Prostate gland (tissue), 2 donors: ENCODE results near the gene CCND1. TPM values are rescaled to one million over a fixed set of nuclear protein-coding genes. Genes with fewer than 3 reads are reported as not detected.
"Not testable (repeated sequence)": the region's sequence is repeated elsewhere in the genome, so short reads cannot be mapped to it uniquely, and the experiment has no call there.

ENCODE experiments used
- DNase-seq: peaks from one replicate; pipeline ENCODE4 v3.0.0-alpha.2; 2019; ENCODE audit warnings: low spot score
- H3K27ac ChIP-seq, 2 donors: fragments of 200-600 bp; sonication (generic); 2 replicates each; pipeline ENCODE4 v1.5.1; 2017 to 2019
- H3K27me3 ChIP-seq: fragments of 200-600 bp; sonication (generic); replicated peaks from 2 replicates; pipeline ENCODE4 v1.5.1; 2019; ENCODE audit not compliant: insufficient read depth
- H3K36me3 ChIP-seq, 2 donors: fragments of 200-600 bp; sonication (generic); 1 replicate in 1 of 2; 2 replicates in 1 of 2; pipeline versions ENCODE4 v1.5.1 to v1.8.1; 2017 to 2019
- H3K4me1 ChIP-seq: fragments of 200-600 bp; sonication (generic); replicated peaks from 2 replicates; pipeline ENCODE4 v1.5.1; 2019
- H3K4me3 ChIP-seq, 2 donors: fragments of 200-600 bp; sonication (generic); 2 replicates each; pipeline ENCODE4 v1.5.1; 2017 to 2019
- H3K9me3 ChIP-seq: fragments of 200-600 bp; sonication (generic); 2 replicates; pipeline ENCODE4 v1.5.1; 2017
- CTCF ChIP-seq, 4 experiments: fragments of 200-600 bp in 2 of 4; fragments of 450-650 bp in 2 of 4; sonication (generic) in 2 of 4; IDR thresholded peaks; 1 replicate in 3 of 4; 2 replicates in 1 of 4; pipeline ENCODE4 v1.5.1; 2016 to 2019; ENCODE audit warnings: antibody characterized with exemption in 4 of 4, mild to moderate bottlenecking in 2 of 4, moderate library complexity in 2 of 4
- POLR2A ChIP-seq: fragments of 450-650 bp; IDR thresholded peaks from one replicate; pipeline ENCODE4 v1.6.1; 2016; ENCODE audit warnings: antibody characterized with exemption, mild to moderate bottlenecking
- POLR2AphosphoS5 ChIP-seq: sonication (generic); formaldehyde crosslinking; IDR thresholded peaks from one replicate; pipeline ENCODE4 v1.6.1; 2017; ENCODE audit warnings: antibody characterized with exemption
- WGBS: methylation state at CpG from one replicate; pipeline ENCODE4 v1.1.5; 2018; 5-methylcytosine and 5-hydroxymethylcytosine counted together
- intact Hi-C: fragments of 100-400 bp; cut with DNase I; formaldehyde crosslinking; loops from one replicate; pipeline ENCODE4 v1.14.2; 2022
- total RNA-seq, 2 donors: library from RNA; depleted of rRNA; stranded (reverse); fragments of >200 nt; gene quantifications; one replicate each; pipeline ENCODE4 v1.1.0, GENCODE V29; 2016

CCND1 gene
- total RNA-seq, 2 donors from 2014 or later = 69.2 to 188 TPM

GRCh38 chr11:69686452-69686851 is 45.5 kb downstream of the CCND1 start:
- WGBS = 76% methylated on average over 13 of the region's 13 CpGs
- no peaks in the 10 kb centered on the region for H3K36me3 ChIP-seq
- no peak overlapping the region for H3K4me3 ChIP-seq
- no peaks in the 10 kb centered on the region for H3K27me3 ChIP-seq
- H3K4me1 ChIP-seq = no peaks in the 10 kb centered on the region
- TF ChIP-seq CTCF (IDR thresholded peaks at IDR 0.05) = no peak
- TF ChIP-seq POLR2AphosphoS5 = no peak
- no peak for TF ChIP-seq POLR2A
- no peak for DNase-seq
- no peaks in the 10 kb centered on the region for H3K9me3 ChIP-seq
- H3K27ac ChIP-seq = no peak overlapping the region
- intact Hi-C loops = loop anchor here (5.0 kb wide), 3 partner anchors 201 to 506 kb away; no protein-coding TSS in a partner anchor

- H3K4me1 ChIP-seq = no peaks in the 10 kb centered on the region
- H3K27me3 ChIP-seq = no peaks in the 10 kb centered on the region
- WGBS = 94% methylated on average over 8 of the region's 8 CpGs
- H3K36me3 ChIP-seq = no peaks in the 10 kb centered on the region
- intact Hi-C loops = loop anchor here (5.0 kb wide), 3 partner anchors 200 to 505 kb away; no protein-coding TSS in a partner anchor
- H3K4me3 ChIP-seq = no peak overlapping the region
- TF ChIP-seq CTCF (IDR thresholded peaks at IDR 0.05) (no peak), POLR2A (no peak), POLR2AphosphoS5 (no peak)
- H3K27ac ChIP-seq = no peak overlapping the region
- DNase-seq = no peak
- no peaks in the 10 kb centered on the region for H3K9me3 ChIP-seq
Measured at GRCh38 chr11:69686856-69687255, 45.9 kb downstream of the CCND1 start.

- 76% methylated on average over 5 of the region's 5 CpGs for WGBS
- not testable (repeated sequence) for H3K9me3 ChIP-seq, H3K27me3 ChIP-seq, DNase-seq, H3K4me3 ChIP-seq, H3K4me1 ChIP-seq, H3K36me3 ChIP-seq, H3K27ac ChIP-seq
- intact Hi-C loops = loop anchor here (5.0 kb wide), 3 partner anchors 199 to 504 kb away; no protein-coding TSS in a partner anchor
Measured at GRCh38 chr11:69687969-69688771, 47.2 kb downstream of the CCND1 start.

GRCh38 chr11:69689484-69690319 is 48.7 kb downstream of the CCND1 start:
- WGBS = 90% methylated on average over 5 of the region's 5 CpGs
- Histone ChIP-seq H3K27ac (no peak overlapping the region), H3K27me3 (no peaks in the 10 kb centered on the region), H3K4me1 (no peaks in the 10 kb centered on the region), H3K4me3 (no peak overlapping the region), H3K36me3 (no peaks in the 10 kb centered on the region), H3K9me3 (no peaks in the 10 kb centered on the region)
- TF ChIP-seq CTCF (IDR thresholded peaks at IDR 0.05) = no peak
- TF ChIP-seq POLR2AphosphoS5 = no peak
- no peak for TF ChIP-seq POLR2A
- no peak for DNase-seq
- intact Hi-C loops = loop anchor here (5.0 kb wide), 3 partner anchors 198 to 503 kb away; no protein-coding TSS in a partner anchor

GRCh38 chr11:69691463-69691862 is 50.5 kb downstream of the CCND1 start:
- intact Hi-C loops = no loop called here
- 89% methylated on average over 2 of the region's 2 CpGs for WGBS

More at GRCh38 chr11:69691463-69691862, 50.5 kb downstream of the CCND1 start:
- no peaks in the 10 kb centered on the region for H3K36me3 ChIP-seq
- no peaks in the 10 kb centered on the region for H3K9me3 ChIP-seq
- TF ChIP-seq POLR2A = no peak
- TF ChIP-seq CTCF (IDR thresholded peaks at IDR 0.05) = no peak
- TF ChIP-seq POLR2AphosphoS5 = no peak
- no peaks in the 10 kb centered on the region for H3K4me1 ChIP-seq
- H3K4me3 ChIP-seq = no peak overlapping the region
- no peak for DNase-seq
- no peaks in the 10 kb centered on the region for H3K27me3 ChIP-seq
- no peak overlapping the region for H3K27ac ChIP-seq
